T-cell (primary cell): Measurements from ENCODE around the gene CBFA2T3. TPM values are rescaled to one million over a fixed set of nuclear protein-coding genes. Genes with fewer than 3 reads are reported as not detected.

Experiments used
- ATAC-seq, 4 experiments: fragments of 200-7000 bp in 3 of 4; fragments of 150-1000 bp in 1 of 4; cut with Tn5 transposase; replicated peaks in 1 of 4; 1 replicate in 3 of 4; 2 replicates in 1 of 4; pipeline ENCODE4 v1.10.0; 2021; ENCODE audit warnings: moderate library complexity in 3 of 4, mild to moderate bottlenecking in 2 of 4, moderate number of reproducible peaks in 1 of 4
- CTCF ChIA-PET, 2 donors: fragments of 300-600 bp; sonication (Branson Sonifier 250); formaldehyde crosslinking; loops; one replicate each; lab custom pipeline; 2022; ENCODE audit warnings: antibody characterized with exemption in 2 of 2; lab: Charles Lee
- POLR2A ChIA-PET, 2 donors: fragments of 300-600 bp; sonication (Branson Sonifier 250); formaldehyde crosslinking; loops; one replicate each; lab custom pipeline; 2022; ENCODE audit warnings: antibody characterized with exemption in 2 of 2; lab: Charles Lee
- DNase-seq, 35 experiments: peaks; one replicate each; pipeline versions ENCODE4 v3.0.0 to v3.0.0-alpha.2; 2013 to 2023
- H3K27ac ChIP-seq: one replicate; pipeline ENCODE4 v1.5.1; 2013; ENCODE audit warnings: low read length
- H3K27me3 ChIP-seq, 2 experiments: replicated peaks in 1 of 2; 1 replicate in 1 of 2; 2 replicates in 1 of 2; pipeline versions ENCODE4 v1.6.1 to v1.7.0; 2013; ENCODE audit warnings: low read length in 1 of 2, mixed read lengths in 1 of 2; ENCODE audit not compliant: control insufficient read depth in 2 of 2, insufficient read depth in 2 of 2; ENCODE audit errors: extremely low read depth in 1 of 2
- H3K36me3 ChIP-seq, 2 donors: 1 replicate in 1 of 2; 2 replicates in 1 of 2; pipeline versions ENCODE4 v1.6.1 to v1.7.0; 2013; ENCODE audit warnings: low read length in 1 of 2; ENCODE audit not compliant: control insufficient read depth in 2 of 2, insufficient read depth in 1 of 2; ENCODE audit errors: extremely low read depth in 1 of 2
- H3K4me1 ChIP-seq, 2 experiments: 1 replicate in 1 of 2; 2 replicates in 1 of 2; pipeline versions ENCODE4 v1.6.1 to v1.7.0; 2013; ENCODE audit warnings: low read length in 2 of 2, mixed read lengths in 1 of 2; ENCODE audit not compliant: insufficient read depth in 2 of 2, control insufficient read depth in 1 of 2; ENCODE audit errors: extremely low read depth in 1 of 2
- H3K4me3 ChIP-seq, 2 donors: 1 replicate in 1 of 2; 2 replicates in 1 of 2; pipeline versions ENCODE4 v1.5.1 to v1.7.0; 2013; ENCODE audit warnings: mild to moderate bottlenecking in 2 of 2, low read length in 1 of 2, moderate library complexity in 1 of 2; ENCODE audit not compliant: control insufficient read depth in 1 of 2; ENCODE audit errors: extremely low read depth in 1 of 2
- H3K9me3 ChIP-seq: 2 replicates; pipeline ENCODE4 v1.7.0; 2013
- H3K27ac Mint-ChIP-seq, 2 donors: one replicate each; pipeline ENCODE4 v1.8.0; 2020 to 2021; ENCODE audit warnings: mild to moderate bottlenecking in 2 of 2, mixed read lengths in 2 of 2
- H3K27me3 Mint-ChIP-seq, 2 donors: one replicate each; pipeline ENCODE4 v1.8.0; 2021 to 2022; ENCODE audit warnings: mixed read lengths in 2 of 2
- H3K36me3 Mint-ChIP-seq: one replicate; pipeline ENCODE4 v1.8.0; 2021; ENCODE audit warnings: mixed read lengths
- H3K4me1 Mint-ChIP-seq, 3 donors: one replicate each; pipeline ENCODE4 v1.8.0; 2020 to 2022; ENCODE audit warnings: mixed read lengths in 3 of 3, mild to moderate bottlenecking in 1 of 3
- H3K4me3 Mint-ChIP-seq, 3 donors: one replicate each; pipeline ENCODE4 v1.8.0; 2020 to 2022; ENCODE audit warnings: mild to moderate bottlenecking in 3 of 3, mixed read lengths in 3 of 3, moderate library complexity in 3 of 3
- H3K9me3 Mint-ChIP-seq, 3 donors: one replicate each; pipeline ENCODE4 v1.8.0; 2020 to 2022; ENCODE audit warnings: mixed read lengths in 3 of 3
- WGBS: methylation state at CpG from one replicate; pipeline ENCODE4 v1.1.5; 2013; ENCODE audit warnings: missing lambda C conversion rate; ENCODE audit not compliant: insufficient coverage; 5-methylcytosine and 5-hydroxymethylcytosine counted together
- total RNA-seq, 35 experiments: library from RNA in 6 of 35; stranded (reverse) in 6 of 35; fragments of 120-200 nt in 1 of 35; gene quantifications; one replicate each; pipeline versions ENCODE4 v1.2.1 to v1.2.4 and lab custom pipeline; 2013 to 2026

The CBFA2T3 gene
- total RNA-seq, 5 donors from 2014 or later (not counting 1 experiment from before 2014, with no cell fraction given) = 2.0 to 4.0 (median 2.1) TPM

- peaks cover 8 to 34% of the 10 kb centered on the region in 2 donors for H3K27me3 Mint-ChIP-seq
- H3K36me3 Mint-ChIP-seq = no peaks in the 10 kb centered on the region
- WGBS = 91% methylated on average over 26 of the region's 27 CpGs
- peaks cover 0 to 6% (median 4%) of the 10 kb centered on the region in 3 donors for H3K4me1 Mint-ChIP-seq
- no peaks in the 10 kb centered on the region for H3K4me1 ChIP-seq
- H3K27ac ChIP-seq = no peak overlapping the region
- H3K27me3 ChIP-seq = peaks cover 0 to 54% of the 10 kb centered on the region in 2 experiments
- DNase-seq (no peak), ATAC-seq (no peak)
- no peak overlapping the region for H3K4me3 Mint-ChIP-seq
- ChIA-PET POLR2A (no interaction called here), CTCF (no interaction called here)
- H3K27ac Mint-ChIP-seq = no peak overlapping the region
- H3K9me3 ChIP-seq = no peaks in the 10 kb centered on the region
- H3K36me3 ChIP-seq = no peaks in the 10 kb centered on the region
- H3K4me3 ChIP-seq = no peak overlapping the region
- H3K9me3 Mint-ChIP-seq = no peaks in the 10 kb centered on the region
These were observed 107.9 kb downstream of the CBFA2T3 start for GRCh38 chr16:88868974-88869672.

GRCh38 chr16:88867581-88868246 lies 109.3 kb downstream of the CBFA2T3 start:
- ChIA-PET CTCF (interaction anchor here in 1 of 2 donors (0.7 kb wide), 1 partner anchor 19 kb away, joined by 3 read pairs; no protein-coding TSS in a partner anchor), POLR2A (no interaction called here)
- Histone ChIP-seq H3K4me3 (no peak overlapping the region), H3K9me3 (no peaks in the 10 kb centered on the region), H3K36me3 (peaks cover 0 to under 1% of the 10 kb centered on the region in 2 donors), H3K4me1 (no peaks in the 10 kb centered on the region), H3K27ac (no peak overlapping the region), H3K27me3 (peaks cover 0 to 43% of the 10 kb centered on the region in 2 experiments)
- DNase-seq = no peak
- no peak overlapping the region for H3K4me3 Mint-ChIP-seq
- H3K27ac Mint-ChIP-seq = no peak overlapping the region
- ATAC-seq = no peak
- 91% methylated on average over 19 of the region's 24 CpGs for WGBS
- H3K27me3 Mint-ChIP-seq = peaks cover 8 to 29% of the 10 kb centered on the region in 2 donors
- H3K36me3 Mint-ChIP-seq = peaks cover under 1% of the 10 kb centered on the region
- peaks cover 0 to 6% (median 4%) of the 10 kb centered on the region in 3 donors for H3K4me1 Mint-ChIP-seq
- no peaks in the 10 kb centered on the region for H3K9me3 Mint-ChIP-seq

- no peak within 1 kb of the TSS for H3K4me3 ChIP-seq
- H3K4me1 ChIP-seq = no peaks in the 10 kb centered on the region
- no peak within 1 kb of the TSS for H3K4me3 Mint-ChIP-seq
- WGBS = 90% methylated on average over 6 of the region's 20 CpGs
- ChIA-PET POLR2A (no interaction called here), CTCF (no interaction called here)
- no peaks in the 10 kb centered on the region for H3K9me3 ChIP-seq
- H3K36me3 ChIP-seq = peaks cover 2 to 15% of the 10 kb centered on the region in 2 donors
- peaks cover 0 to 31% of the 10 kb centered on the region in 2 experiments for H3K27me3 ChIP-seq
- peaks cover 8 to 26% of the 10 kb centered on the region in 2 donors for H3K27me3 Mint-ChIP-seq
- H3K27ac Mint-ChIP-seq = no peak within 1 kb of the TSS
- no peak for DNase-seq
- H3K27ac ChIP-seq = no peak within 1 kb of the TSS
- ATAC-seq = no peak
- no peaks in the 10 kb centered on the region for H3K9me3 Mint-ChIP-seq
- peaks cover 5% of the 10 kb centered on the region for H3K36me3 Mint-ChIP-seq
- H3K4me1 Mint-ChIP-seq = peaks cover 0 to 6% (median 4%) of the 10 kb centered on the region in 3 donors
These were observed 110.7 kb downstream of the CBFA2T3 start, which contains the start of gene PABPN1L for GRCh38 chr16:88866151-88866920. Gene PABPN1L (minus strand): TSS chr16:88866660. CDS start chr16:88866606, 54 bp downstream.

- Histone ChIP-seq H3K4me1 (no peaks in the 10 kb centered on the region), H3K27me3 (peaks cover 0 to 25% of the 10 kb centered on the region in 2 experiments), H3K27ac (no peak overlapping the region), H3K4me3 (no peak overlapping the region), H3K9me3 (no peaks in the 10 kb centered on the region), H3K36me3 (peaks cover 4 to 21% of the 10 kb centered on the region in 2 donors)
- WGBS = 89% methylated on average over 12 of the region's 15 CpGs
- ChIA-PET CTCF (no interaction called here), POLR2A (interaction anchor here in 1 of 2 donors (0.6 kb wide), 1 partner anchor 265 kb away, joined by 3 read pairs; no protein-coding TSS in a partner anchor)
- Mint-ChIP-seq H3K27ac (no peak overlapping the region), H3K4me1 (peaks cover 0 to 3% (median 3%) of the 10 kb centered on the region in 3 donors), H3K36me3 (peaks cover 10% of the 10 kb centered on the region), H3K27me3 (peaks cover 3 to 21% of the 10 kb centered on the region in 2 donors), H3K9me3 (no peaks in the 10 kb centered on the region), H3K4me3 (no peak overlapping the region)
- ATAC-seq (no peak), DNase-seq (no peak)
These were observed 111.3 kb downstream of the CBFA2T3 start for GRCh38 chr16:88865742-88866141.

GRCh38 chr16:88865310-88865709 lies 111.7 kb downstream of the CBFA2T3 start:
- Mint-ChIP-seq H3K27ac (no peak overlapping the region), H3K36me3 (peaks cover 11% of the 10 kb centered on the region)
- CTCF ChIA-PET = no interaction called here

GRCh38 chr16:88864521-88864920 lies 112.5 kb downstream of the CBFA2T3 start:
- Mint-ChIP-seq H3K27me3 (peaks cover 0 to 9% of the 10 kb centered on the region in 2 donors), H3K9me3 (no peaks in the 10 kb centered on the region), H3K4me3 (no peak overlapping the region), H3K36me3 (peaks cover 14% of the 10 kb centered on the region), H3K27ac (no peak overlapping the region), H3K4me1 (peaks cover 0 to 2% (median 0%) of the 10 kb centered on the region in 3 donors)
- ChIA-PET POLR2A (no interaction called here), CTCF (no interaction called here)
- Histone ChIP-seq H3K27ac (no peak overlapping the region), H3K4me3 (no peak overlapping the region), H3K27me3 (peaks cover 0 to 14% of the 10 kb centered on the region in 2 experiments), H3K4me1 (no peaks in the 10 kb centered on the region), H3K36me3 (peaks cover 4 to 33% of the 10 kb centered on the region in 2 donors), H3K9me3 (no peaks in the 10 kb centered on the region)
- WGBS = 92% methylated on average over 11 of the region's 18 CpGs
- DNase-seq = no peak
- peak in 1 of 4 experiments; percentile 20 for ATAC-seq

More at GRCh38 chr16:88865310-88865709, 111.7 kb downstream of the CBFA2T3 start:
- Histone ChIP-seq H3K36me3 (peaks cover 4 to 25% of the 10 kb centered on the region in 2 donors), H3K27me3 (peaks cover 0 to 20% of the 10 kb centered on the region in 2 experiments), H3K9me3 (no peaks in the 10 kb centered on the region), H3K27ac (no peak overlapping the region), H3K4me1 (no peaks in the 10 kb centered on the region), H3K4me3 (no peak overlapping the region)
- Mint-ChIP-seq H3K4me3 (no peak overlapping the region), H3K4me1 (no peaks in the 10 kb centered on the region), H3K9me3 (no peaks in the 10 kb centered on the region), H3K27me3 (peaks cover 0 to 17% of the 10 kb centered on the region in 2 donors)
- POLR2A ChIA-PET = interaction anchor here in 1 of 2 donors (0.6 kb wide), 1 partner anchor 265 kb away, joined by 3 read pairs; no protein-coding TSS in a partner anchor
- WGBS = 87% methylated on average over 8 of the region's 14 CpGs
- no peak for ATAC-seq
- DNase-seq = no peak
